GM21786 (cell line): ENCODE data around the gene FNDC3B.
"Not testable (repeated sequence)": the region's sequence is repeated elsewhere in the genome, so short reads cannot be mapped to it uniquely, and the experiment has no call there.

Experiments used
- ATAC-seq: cut with Tn5 transposase; IDR thresholded peaks from one replicate; pipeline ENCODE4 v1.9.1; 2021; ENCODE audit not compliant: unreplicated experiment

The FNDC3B gene

DNA sequence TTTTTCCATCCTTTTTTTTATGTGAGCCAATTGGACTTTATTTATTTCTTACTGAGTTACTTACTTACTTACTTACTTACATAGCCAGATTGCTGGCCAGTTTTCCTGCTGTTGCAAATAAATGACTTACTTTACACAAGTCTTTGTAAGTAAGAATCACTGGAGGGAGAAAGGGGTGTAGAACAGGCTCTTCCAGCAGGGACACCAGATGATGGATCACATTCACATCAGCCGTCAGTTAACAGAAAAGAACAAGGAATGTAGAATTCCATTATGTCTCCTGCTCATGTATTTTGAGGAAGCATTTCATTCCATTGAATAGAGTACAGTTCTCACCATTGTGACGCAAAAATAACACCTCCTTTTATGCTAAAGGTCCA lies 188.6 kb downstream of the FNDC3B start:
- no peak for ATAC-seq

- ATAC-seq: no peak
These were observed 190.1 kb downstream of the FNDC3B start for GRCh38 chr3:172229462-172229861.

GRCh38 chr3:172231318-172231901 lies 192.0 kb downstream of the FNDC3B start:
- ATAC-seq: no peak

GRCh38 chr3:172232579-172233212 lies 193.3 kb downstream of the FNDC3B start:
- no peak for ATAC-seq

DNA sequence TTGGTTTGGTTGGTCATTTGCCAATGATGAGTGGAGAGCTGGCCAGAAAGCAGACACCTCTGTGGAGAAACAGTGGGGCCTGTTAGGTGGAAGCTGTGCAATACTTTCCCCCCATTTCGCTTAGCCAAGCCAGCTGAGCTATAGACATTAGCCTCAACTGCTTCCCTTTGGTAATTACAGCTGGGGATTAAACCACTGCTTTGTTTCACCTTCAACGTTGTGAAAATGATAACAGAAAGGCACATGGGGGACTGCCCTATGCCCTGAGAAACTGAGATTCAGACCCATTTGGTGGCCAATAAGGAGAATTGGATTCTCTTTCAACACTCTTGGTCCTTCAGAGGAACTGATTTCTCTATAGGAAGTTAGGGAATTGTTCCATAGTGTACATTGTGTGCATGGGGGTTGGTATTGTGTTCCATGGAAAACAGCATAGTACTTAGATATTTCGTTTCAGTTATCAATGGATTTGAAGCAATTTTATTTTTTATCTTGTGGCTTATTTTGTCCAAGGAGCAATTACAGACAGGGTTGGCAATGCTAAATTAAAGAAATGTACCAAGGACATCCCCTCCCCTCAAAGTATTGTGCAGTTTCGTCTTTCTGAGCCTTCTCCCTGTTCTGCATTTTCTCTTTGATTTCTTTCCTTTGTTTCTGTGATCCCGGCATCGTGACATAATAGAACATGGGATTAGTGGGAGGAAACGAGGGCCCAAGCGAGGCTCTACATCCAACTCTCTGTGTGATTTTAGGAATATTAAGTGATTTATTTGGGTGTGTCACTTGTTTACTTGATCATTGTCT lies 194.3 kb downstream of the FNDC3B start:
- no peak for ATAC-seq

- no peak for ATAC-seq
These were observed 196.3 kb downstream of the FNDC3B start for GRCh38 chr3:172235698-172236097.

DNA sequence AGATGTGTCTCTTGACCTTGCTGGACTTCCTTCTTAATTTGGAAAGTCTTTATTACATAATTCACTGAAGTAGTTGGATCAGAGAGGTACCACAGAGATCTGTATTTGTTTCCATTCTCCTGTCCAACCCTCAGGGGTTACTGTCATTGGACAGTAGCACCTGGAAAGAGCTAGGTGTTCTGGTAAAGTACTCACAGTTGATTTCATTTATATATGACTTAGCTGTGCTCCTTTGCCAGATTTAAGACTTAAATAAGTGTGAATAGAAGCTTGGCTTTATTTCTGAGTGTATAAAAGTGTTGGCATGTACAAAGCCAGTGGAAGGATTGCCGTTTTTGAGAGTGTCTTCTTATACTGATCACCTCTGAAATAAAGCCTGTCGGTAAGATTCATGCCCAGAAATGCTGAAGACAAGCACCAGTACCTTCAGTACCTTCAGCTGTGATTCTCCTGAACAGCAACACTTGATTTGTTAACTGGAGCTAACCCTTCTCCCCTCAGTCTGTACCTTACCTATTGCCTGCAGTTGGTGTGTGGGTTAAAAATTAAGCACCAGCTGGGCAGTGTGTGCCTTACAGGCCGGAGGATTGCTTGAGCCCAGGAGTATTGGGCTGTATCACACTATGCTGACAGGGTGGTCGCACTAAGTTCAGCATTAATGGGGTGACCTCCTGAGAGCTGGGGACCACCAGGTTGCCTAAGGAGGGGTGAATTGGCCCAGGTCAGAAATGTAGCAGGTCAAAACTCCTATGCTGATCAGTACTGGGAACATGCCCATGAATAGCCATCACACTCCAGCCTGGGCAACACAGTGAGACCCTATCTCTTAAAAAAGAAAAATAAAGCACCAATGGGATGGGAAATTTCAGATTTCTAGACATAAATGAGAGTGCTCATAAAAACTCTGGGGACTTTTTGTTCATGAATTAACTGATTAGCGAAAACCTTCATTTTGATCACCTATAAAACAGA lies 197.7 kb downstream of the FNDC3B start:
- no peak for ATAC-seq

DNA sequence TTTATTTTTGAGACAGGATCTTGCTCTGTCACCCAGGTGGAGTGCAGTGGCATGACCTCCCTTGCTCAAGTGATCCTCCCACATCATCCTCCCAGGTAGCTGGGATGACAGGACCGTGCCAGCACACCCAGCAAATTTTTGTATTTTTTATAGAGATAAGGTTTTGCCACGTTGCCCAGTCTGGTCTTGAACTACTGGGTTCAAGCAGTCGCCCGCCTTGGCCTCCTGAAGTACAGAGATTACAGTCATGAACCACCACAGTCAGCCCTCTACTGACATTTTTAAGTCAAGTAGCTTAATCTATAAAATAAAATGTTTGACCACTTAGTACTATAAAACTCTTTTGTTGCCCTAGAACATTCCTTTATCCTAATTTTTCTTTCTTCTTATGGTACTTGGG lies 198.8 kb downstream of the FNDC3B start:
- ATAC-seq: no peak

- no peak for ATAC-seq
These were observed 199.9 kb downstream of the FNDC3B start for GRCh38 chr3:172239218-172239790.

DNA sequence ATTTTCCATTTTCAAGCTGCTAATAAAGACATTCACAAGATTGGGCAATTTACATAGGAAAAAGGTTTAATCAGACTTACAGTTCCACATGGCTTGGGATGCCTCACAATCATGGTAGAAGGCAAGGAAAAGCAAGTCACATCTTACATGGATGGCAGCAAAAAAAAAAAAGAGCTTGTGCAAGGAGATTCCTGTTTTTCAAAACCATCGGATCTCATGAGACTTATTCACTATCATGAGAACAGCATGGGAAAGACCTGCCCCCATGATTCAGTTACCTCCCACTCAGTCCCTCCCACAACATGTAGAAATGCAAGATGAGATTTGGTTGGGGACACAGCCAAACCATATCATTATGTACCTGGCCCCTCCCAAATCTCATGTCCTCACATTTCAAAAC lies 202.0 kb downstream of the FNDC3B start:
- no peak for ATAC-seq

DNA sequence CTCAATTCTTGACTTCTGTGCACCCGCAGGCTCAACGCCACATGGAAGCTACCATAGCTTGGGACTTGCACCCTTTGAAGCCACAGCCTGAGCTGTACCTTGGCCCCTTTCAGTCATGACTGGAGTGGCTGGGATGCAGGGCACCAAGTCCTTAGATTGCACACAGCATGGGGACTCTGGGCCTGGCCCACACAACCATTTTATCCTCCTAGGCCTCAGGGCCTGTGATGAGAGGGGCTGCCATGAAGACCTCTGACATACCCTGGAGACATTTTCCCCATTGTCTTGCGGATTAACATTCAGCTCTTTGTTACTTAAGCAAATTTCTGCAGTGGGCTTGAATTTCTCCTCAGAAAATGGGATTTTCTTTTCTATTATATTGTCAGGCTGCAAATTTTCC lies 203.1 kb downstream of the FNDC3B start:
- not testable (repeated sequence) for ATAC-seq

DNA sequence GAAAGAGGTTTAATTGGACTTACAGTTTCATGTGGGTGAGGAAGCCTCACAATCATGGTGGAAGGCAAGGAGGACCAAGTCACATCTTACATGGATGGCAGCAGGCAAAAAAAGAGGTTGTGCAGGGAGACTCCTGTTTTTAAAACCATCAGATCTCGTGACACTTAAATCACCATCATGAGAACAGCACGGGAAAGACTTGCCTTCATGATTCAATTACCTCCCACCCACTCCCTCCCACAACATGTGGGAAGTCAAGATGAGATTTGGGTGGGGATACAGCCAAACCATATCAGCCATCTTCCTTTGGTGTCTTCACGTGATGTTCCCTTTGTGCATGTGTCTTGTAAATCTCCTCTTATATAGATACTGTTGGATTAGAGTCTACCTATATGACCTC lies 204.0 kb downstream of the FNDC3B start:
- ATAC-seq: not testable (repeated sequence)

GRCh38 chr3:172244011-172244410 lies 204.6 kb downstream of the FNDC3B start:
- ATAC-seq: no peak

DNA sequence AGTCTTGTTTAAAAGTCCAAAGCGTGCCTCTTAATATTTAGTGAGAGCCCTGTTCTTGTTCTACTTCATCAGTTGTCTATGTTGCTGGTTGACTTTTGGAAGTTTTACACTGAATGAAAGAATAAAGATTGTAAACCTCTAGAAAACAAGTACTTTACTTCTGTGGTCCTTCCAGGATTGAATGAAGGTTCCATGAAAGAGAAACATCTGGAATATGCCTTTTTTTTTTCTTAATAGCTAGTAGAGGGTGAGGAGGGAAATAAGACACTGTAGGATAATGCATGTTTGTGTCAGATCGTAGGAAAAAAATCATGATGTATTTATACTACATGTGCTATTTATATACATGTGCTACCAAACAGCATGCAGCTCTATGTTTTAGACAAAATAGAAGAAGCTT lies 205.9 kb downstream of the FNDC3B start:
- ATAC-seq: no peak

GRCh38 chr3:172246107-172246844 lies 206.9 kb downstream of the FNDC3B start:
- no peak for ATAC-seq

DNA sequence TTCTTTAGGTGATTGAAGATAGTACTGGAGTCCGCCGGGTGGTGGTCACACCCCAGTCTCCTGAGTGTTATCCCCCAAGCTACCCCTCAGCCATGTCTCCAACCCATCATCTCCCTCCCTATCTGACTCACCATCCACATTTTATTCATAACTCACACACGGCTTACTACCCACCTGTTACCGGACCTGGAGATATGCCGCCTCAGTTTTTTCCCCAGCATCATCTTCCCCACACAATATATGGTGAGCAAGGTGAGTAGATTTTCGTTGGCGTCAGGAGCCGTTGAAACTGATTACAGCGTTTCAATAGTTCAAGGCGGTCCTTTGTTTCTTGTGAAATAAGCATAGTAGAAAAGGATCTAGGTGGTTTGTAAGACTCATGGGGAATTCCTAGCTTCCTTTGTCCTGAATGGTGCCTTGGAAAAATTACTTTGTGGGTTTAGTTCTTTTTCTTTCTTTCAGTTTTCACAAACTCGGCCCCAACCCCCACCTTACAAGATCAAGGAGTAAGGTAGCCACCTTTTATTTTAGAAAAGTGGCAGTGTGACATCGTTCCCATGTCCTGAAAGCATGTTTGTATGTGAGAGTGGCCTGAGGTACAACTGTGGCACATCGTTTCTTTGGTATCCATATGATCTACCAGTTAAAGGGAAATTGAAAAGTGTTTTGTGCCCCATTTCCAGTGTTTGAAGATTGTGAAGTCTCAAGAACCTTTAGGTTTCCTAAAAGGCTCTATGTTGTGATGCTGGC lies 208.3 kb downstream of the FNDC3B start:
- no peak for ATAC-seq

GRCh38 chr3:172249039-172249438 lies 209.7 kb downstream of the FNDC3B start:
- no peak for ATAC-seq

GRCh38 chr3:172251211-172251610 lies 211.8 kb downstream of the FNDC3B start:
- ATAC-seq: no peak

DNA sequence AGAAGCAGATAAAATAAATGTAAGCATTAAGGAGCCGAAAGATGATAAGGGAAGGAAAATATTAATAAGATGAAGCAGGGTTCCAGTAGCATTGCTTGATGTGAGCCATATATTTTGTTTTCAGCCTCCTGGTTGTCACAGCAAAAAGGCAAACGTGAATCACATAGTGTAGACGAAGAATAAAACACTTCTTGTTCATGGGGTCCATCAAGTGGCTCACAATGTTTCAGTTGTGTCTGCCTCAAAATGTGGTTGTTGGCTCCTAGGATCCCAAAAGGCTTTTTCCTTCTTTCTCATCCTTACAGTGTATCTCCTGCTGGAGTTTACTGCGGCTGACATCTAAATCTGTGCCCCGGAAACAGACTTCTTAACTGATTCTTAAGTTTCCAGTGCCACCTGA lies 213.8 kb downstream of the FNDC3B start:
- no peak for ATAC-seq
